ENCODE results near the gene RAB39B. TPM values are rescaled to one million over a fixed set of nuclear protein-coding genes. Genes with fewer than 3 reads are reported as not detected.

The RAB39B gene, protein sequence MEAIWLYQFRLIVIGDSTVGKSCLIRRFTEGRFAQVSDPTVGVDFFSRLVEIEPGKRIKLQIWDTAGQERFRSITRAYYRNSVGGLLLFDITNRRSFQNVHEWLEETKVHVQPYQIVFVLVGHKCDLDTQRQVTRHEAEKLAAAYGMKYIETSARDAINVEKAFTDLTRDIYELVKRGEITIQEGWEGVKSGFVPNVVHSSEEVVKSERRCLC
- total RNA-seq (2022; extraction: Qiagen RNA extraction; ENCODE audit: low read depth) = 0.66 to 0.85 TPM (median 0.85 TPM) in 5 replicates

DNA sequence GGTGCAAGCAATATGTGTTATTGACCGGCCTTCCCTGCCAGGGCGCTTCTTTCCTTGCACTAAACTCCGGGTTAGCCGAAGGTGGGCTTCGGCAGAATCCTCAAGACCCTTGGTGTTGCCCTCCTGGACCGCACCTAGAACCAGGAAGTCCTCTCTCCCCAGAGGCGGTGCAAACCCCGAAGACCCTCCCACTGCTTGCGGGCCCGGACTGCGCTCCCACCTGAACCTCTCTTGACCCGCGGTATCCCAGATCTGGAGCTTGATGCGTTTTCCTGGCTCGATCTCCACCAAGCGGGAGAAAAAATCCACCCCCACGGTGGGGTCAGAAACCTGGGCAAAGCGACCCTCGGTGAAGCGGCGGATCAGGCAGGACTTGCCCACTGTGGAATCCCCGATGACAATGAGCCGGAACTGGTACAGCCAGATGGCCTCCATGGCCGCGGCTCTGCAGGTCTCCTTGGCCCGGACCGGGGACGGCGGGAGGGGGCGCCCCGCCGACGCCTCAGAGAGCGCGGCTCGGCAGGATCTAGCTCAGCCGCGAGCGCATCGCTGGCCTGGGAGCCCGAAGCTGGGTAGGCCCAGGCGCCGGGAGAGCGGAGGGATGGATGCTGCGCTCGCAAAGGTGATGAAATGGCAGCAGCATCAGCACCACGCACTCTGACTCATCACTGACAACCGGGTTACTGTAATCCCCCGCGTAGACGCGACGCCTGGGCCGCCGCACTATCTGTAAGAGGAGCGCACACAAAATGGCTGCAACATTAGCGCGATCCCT, at the start of gene RAB39B:
Gene RAB39B, minus strand, starts transcription at position 638 of the 775 bp plus-strand sequence. Its CDS starts 203 bp downstream, at position 435.

DNA sequence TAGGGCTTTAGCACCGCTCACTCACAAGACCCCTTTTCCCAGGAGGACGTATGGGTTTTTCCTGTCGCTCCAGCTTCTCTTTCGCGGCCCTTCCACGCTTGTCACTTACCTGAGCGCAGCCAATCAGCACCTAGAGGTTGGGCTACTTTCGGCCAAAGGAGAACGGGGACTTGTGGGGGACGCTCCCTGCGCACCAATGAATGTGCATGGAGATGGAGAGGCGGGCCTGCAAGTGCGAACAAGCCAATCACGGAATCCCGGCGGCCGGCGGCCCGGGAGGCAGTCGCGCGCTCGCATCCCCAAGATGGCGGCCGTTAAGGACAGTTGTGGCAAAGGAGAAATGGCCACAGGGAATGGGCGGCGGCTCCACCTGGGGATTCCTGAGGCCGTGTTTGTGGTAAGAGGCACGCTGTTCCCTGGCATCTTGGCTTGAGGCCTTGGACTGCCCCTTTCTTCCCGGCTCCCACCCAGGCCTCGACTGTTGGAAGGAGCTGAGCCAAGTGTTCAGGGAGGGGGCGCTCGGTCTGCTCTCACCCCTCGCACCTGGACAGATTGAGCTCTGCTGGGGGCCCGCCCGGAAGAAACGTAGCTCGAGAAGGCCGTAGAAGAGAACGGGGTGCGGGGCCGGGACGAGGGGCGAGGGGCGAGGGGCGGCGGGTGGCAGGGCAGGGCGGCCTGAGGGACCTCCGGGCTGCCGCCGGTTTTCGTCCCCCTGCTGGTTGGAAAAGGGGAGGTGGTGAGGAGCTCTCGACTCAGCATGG, 47.9 kb downstream of the RAB39B start, which contains the start of gene VBP1:
Gene VBP1, plus strand, starts transcription at position 282 of the 761 bp plus-strand sequence. Its CDS starts 23 bp downstream, at position 305.

Other genes starting within 250 kb of the RAB39B start
- gene F8, start 241.8 kb downstream of the RAB39B start, total RNA-seq (2022; extraction: Qiagen RNA extraction; ENCODE audit: low read depth) = 3.8 to 5.5 TPM (median 4.3 TPM) in 5 replicates
- 94.6 to 115 TPM (median 111 TPM) in 5 replicates for gene FUNDC2, start 237.6 kb downstream of the RAB39B start, total RNA-seq (2022; extraction: Qiagen RNA extraction; ENCODE audit: low read depth)
- 14.3 to 15.9 TPM (median 14.9 TPM) in 5 replicates for gene CMC4, start 193.4 kb downstream of the RAB39B start, total RNA-seq (2022; extraction: Qiagen RNA extraction; ENCODE audit: low read depth)
- 13.9 to 24.5 TPM (median 22.5 TPM) in 5 replicates for gene MTCP1, start 193.4 kb downstream of the RAB39B start, total RNA-seq (2022; extraction: Qiagen RNA extraction; ENCODE audit: low read depth)
- 25.0 to 30.4 TPM (median 28.6 TPM) in 5 replicates for gene BRCC3, start 193.0 kb downstream of the RAB39B start, total RNA-seq (2022; extraction: Qiagen RNA extraction; ENCODE audit: low read depth)
- gene VBP1, start 48.0 kb downstream of the RAB39B start, total RNA-seq (2022; extraction: Qiagen RNA extraction; ENCODE audit: low read depth) = 50.8 to 61.3 TPM (median 53.3 TPM) in 5 replicates
- 0.05 to 0.23 TPM (median 0.17 TPM) in 4 of 5 replicates, not detected in the other for gene CLIC2, start 70.1 kb upstream of the RAB39B start, total RNA-seq (2022; extraction: Qiagen RNA extraction; ENCODE audit: low read depth)
- gene F8A2, start 117.6 kb upstream of the RAB39B start, total RNA-seq (2022; extraction: Qiagen RNA extraction; ENCODE audit: low read depth) = not detected in 5 replicates
- 0.37 to 1.1 TPM (median 0.65 TPM) in 5 replicates for gene F8A3, start 194.1 kb upstream of the RAB39B start, total RNA-seq (2022; extraction: Qiagen RNA extraction; ENCODE audit: low read depth)